Activated naive CD8-positive, alpha-beta T cell treated with anti-CD3 and anti-CD28 coated beads, Interleukin-2, amount 10 ng/mL, durations not matched to agents 7 days and 5 days (primary cell): ENCODE measurements around the gene PLBD1. TPM values are rescaled to one million over a fixed set of nuclear protein-coding genes. Genes with fewer than 3 reads are reported as not detected.
A peak's percentile ranks its signal among the peaks of the same experiment; 100 is the strongest.

Experiments
- ATAC-seq: fragments of 150-1000 bp; cut with Tn5 transposase; one replicate; pipeline ENCODE4 v1.10.0; 2021; ENCODE audit warnings: low read depth, moderate library complexity
- POLR2A ChIA-PET: fragments of 350-600 bp; sonication (Branson Sonifier 250); formaldehyde crosslinking; loops from one replicate; lab custom pipeline; 2021; ENCODE audit warnings: antibody characterized with exemption; lab: Charles Lee
- DNase-seq: peaks from one replicate; pipeline ENCODE4 v3.0.0; 2021
- H3K27ac Mint-ChIP-seq: one replicate; pipeline ENCODE4 v1.8.0; 2022; ENCODE audit warnings: mild to moderate bottlenecking, mixed read lengths
- H3K27me3 Mint-ChIP-seq: one replicate; pipeline ENCODE4 v1.8.0; 2022; ENCODE audit warnings: mild to moderate bottlenecking, moderate library complexity, mixed read lengths
- H3K36me3 Mint-ChIP-seq: one replicate; pipeline ENCODE4 v1.8.0; 2021; ENCODE audit warnings: mild to moderate bottlenecking, mixed read lengths
- H3K4me1 Mint-ChIP-seq: one replicate; pipeline ENCODE4 v1.8.0; 2021; ENCODE audit warnings: mixed read lengths
- H3K4me3 Mint-ChIP-seq: one replicate; pipeline ENCODE4 v1.8.0; 2022; ENCODE audit warnings: mild to moderate bottlenecking, moderate library complexity, mixed read lengths
- H3K9me3 Mint-ChIP-seq: one replicate; pipeline ENCODE4 v1.8.0; 2021; ENCODE audit warnings: mixed read lengths
- total RNA-seq, 2 experiments: library from RNA; stranded (reverse); gene quantifications; one replicate each; pipeline ENCODE4 v1.2.3, GENCODE V29; 2021

PLBD1 gene
- total RNA-seq, 2 experiments from 2014 or later: 1.1 TPM; not detected in 1

DNA sequence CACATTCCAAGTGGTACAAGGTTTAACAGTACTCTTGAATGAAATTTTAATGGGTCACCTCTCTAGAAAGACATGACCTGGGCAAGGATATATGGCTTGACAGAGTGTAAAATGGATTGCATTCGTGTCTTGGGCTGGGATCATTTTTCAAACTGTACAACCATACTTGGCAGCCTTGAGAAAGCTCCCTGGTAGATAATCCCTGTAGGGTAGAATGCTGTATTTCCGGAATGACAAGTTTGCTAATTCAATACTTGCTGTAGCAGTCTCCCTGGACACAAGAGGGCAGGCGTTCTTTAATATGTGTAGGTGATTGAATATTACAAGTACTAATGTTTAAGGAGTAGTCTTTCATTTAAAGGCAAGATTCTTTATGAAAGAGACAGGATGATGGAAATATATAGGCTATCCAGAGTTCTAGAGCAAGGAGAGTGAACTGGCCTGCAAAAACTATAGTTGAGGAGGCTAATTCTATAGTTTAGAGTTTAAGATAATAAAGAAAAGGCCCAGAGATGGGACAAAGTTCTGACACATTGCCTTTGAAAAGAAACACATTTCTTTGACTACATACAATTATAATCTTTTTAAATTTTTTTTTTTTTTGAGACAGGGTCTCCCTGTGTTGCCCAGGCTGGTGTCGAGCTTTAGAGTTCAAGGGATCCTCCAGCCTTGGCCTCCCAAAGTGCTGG, 53.4 kb downstream of the PLBD1 start:
- H3K9me3 Mint-ChIP-seq: peaks cover 2% of the 10 kb centered on the region
- ATAC-seq: no peak
- no peak for DNase-seq
- no peak overlapping the region for H3K27ac Mint-ChIP-seq
- POLR2A ChIA-PET: no interaction called here
- H3K27me3 Mint-ChIP-seq: peaks cover 2% of the 10 kb centered on the region
- H3K4me3 Mint-ChIP-seq: no peak overlapping the region
- no peaks in the 10 kb centered on the region for H3K36me3 Mint-ChIP-seq
- H3K4me1 Mint-ChIP-seq: peaks cover 1% of the 10 kb centered on the region

DNA sequence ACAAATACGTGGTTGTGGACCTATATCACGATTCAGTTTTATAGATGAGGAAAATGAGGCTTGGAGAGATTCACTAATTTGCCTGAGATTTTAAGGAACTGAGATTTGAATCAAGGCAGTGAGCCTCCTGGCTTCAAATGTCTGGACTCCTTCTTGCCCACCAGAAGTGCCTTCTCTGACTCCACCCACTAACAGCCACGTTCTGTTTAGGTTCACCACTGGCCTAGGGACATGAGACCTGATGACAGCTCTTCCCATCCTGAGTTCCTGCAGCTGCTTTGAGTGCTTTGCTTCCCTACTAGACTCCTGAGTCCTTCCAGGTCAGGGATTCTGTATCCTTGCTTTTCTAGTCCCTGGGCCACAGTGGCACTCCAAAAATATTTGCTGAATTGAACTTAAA, 57.1 kb downstream of the PLBD1 start:
- H3K4me1 Mint-ChIP-seq: peaks cover 1% of the 10 kb centered on the region
- POLR2A ChIA-PET: no interaction called here
- DNase-seq (no peak), ATAC-seq (no peak)
- no peaks in the 10 kb centered on the region for H3K9me3 Mint-ChIP-seq
- H3K27me3 Mint-ChIP-seq: no peaks in the 10 kb centered on the region
- no peak overlapping the region for H3K27ac Mint-ChIP-seq
- H3K36me3 Mint-ChIP-seq: no peaks in the 10 kb centered on the region
- H3K4me3 Mint-ChIP-seq: no peak overlapping the region

DNA sequence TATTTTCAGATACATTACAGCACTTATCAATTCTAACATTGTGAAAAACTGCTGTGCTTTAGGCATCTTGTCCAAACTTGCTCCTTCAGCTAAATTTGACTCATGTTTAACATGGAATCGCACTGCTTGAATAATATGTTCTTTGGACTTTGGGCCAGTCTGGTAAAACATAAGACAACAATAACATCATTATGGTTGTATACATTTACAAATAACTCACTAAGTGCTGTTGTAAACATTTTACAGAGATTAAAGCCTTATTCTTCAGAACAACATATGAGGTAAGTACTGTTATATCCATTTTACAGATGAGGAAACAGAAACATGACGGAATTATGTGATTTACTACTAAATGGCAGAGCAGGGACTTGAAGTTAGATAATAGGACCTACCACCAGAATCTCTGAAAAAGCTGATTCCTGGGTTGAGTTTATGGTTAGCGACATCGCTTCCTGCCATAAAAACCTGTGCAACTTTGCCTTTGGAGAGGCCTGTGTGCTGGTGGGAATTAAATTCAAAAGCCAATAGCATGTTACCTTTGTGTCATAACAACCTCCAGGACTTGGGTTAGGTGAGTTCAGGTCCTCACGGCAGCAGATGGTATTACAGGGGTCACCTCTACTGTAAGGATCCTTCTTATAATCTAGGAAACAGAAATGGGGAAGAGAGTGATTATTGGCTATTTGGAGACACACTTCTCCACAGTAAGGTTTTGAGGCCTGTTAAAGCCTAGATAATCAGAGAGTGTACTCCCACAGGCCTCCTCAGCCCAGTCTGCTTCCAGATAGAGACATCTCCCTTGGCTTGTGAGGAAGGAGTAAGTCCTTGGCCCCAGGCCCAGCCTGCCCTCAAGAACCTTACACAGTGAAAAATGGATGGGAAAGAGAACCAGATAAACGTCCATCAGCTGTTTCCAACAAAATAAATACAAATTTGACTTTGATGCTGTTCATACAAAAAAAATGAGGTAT, 61.8 kb downstream of the PLBD1 start:
- Mint-ChIP-seq H3K27ac (no peak overlapping the region), H3K4me1 (no peaks in the 10 kb centered on the region), H3K36me3 (peaks cover 5% of the 10 kb centered on the region), H3K4me3 (no peak overlapping the region), H3K27me3 (no peaks in the 10 kb centered on the region), H3K9me3 (no peaks in the 10 kb centered on the region)
- POLR2A ChIA-PET: no interaction called here
- DNase-seq: no peak
- no peak for ATAC-seq

GRCh38 chr12:14495326-14495725, 72.4 kb downstream of the PLBD1 start:
- ATAC-seq: no peak
- POLR2A ChIA-PET: no interaction called here
- no peak for DNase-seq
- H3K36me3 Mint-ChIP-seq: peaks cover 66% of the 10 kb centered on the region
- H3K27me3 Mint-ChIP-seq: no peaks in the 10 kb centered on the region
- peaks cover 6% of the 10 kb centered on the region for H3K4me1 Mint-ChIP-seq
- H3K4me3 Mint-ChIP-seq: no peak overlapping the region
- H3K27ac Mint-ChIP-seq: no peak overlapping the region
- peaks cover 2% of the 10 kb centered on the region for H3K9me3 Mint-ChIP-seq

DNA sequence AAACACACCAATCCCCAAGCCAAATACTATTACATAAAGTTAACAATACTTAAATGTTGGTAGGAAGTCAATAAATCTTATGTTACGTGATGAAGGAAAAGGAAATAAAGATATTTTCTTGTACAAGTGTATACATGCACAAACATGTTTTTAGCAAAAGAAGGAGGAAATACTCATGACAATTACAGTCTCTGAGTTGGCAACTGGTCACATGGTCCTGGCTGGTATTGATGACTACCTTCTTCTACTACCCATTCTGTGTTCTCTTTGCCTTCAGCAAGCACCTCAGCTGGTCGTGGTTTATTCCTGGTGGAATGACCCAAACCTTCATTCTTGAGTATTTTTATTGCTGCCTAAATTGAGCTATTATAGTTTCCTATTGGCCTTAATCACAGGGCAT, 84.8 kb downstream of the PLBD1 start:
- H3K27me3 Mint-ChIP-seq: no peaks in the 10 kb centered on the region
- no peak overlapping the region for H3K4me3 Mint-ChIP-seq
- no peak overlapping the region for H3K27ac Mint-ChIP-seq
- ATAC-seq (no peak), DNase-seq (no peak)
- H3K9me3 Mint-ChIP-seq: no peaks in the 10 kb centered on the region
- peaks cover 2% of the 10 kb centered on the region for H3K4me1 Mint-ChIP-seq
- POLR2A ChIA-PET: no interaction called here
- peaks cover 70% of the 10 kb centered on the region for H3K36me3 Mint-ChIP-seq

- Mint-ChIP-seq H3K4me3 (no peak overlapping the region), H3K4me1 (peaks cover 2% of the 10 kb centered on the region), H3K27ac (no peak overlapping the region), H3K36me3 (peaks cover 68% of the 10 kb centered on the region), H3K9me3 (no peaks in the 10 kb centered on the region), H3K27me3 (no peaks in the 10 kb centered on the region)
- POLR2A ChIA-PET: no interaction called here
- ATAC-seq (no peak), DNase-seq (no peak)
Measured at GRCh38 chr12:14482361-14482760, 85.3 kb downstream of the PLBD1 start.

DNA sequence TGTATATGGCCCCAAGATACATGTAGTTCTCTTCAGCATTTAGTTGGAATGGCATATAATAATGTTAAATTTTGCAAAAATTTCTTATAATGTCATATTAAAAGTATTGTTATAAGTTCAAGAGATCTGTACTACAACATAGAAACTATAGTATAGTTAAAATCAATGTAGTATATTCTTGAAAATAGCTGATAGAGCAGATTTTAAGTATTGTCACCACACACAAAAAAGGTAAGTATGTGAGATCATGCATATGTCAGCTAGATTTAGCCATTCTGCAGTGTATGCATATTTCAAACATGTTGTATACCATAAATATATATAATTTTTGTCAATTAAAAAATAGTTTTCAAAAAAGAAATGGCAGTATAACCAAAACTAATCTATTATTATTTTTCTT, 86.5 kb downstream of the PLBD1 start:
- POLR2A ChIA-PET: no interaction called here
- H3K27ac Mint-ChIP-seq: no peak overlapping the region

DNA sequence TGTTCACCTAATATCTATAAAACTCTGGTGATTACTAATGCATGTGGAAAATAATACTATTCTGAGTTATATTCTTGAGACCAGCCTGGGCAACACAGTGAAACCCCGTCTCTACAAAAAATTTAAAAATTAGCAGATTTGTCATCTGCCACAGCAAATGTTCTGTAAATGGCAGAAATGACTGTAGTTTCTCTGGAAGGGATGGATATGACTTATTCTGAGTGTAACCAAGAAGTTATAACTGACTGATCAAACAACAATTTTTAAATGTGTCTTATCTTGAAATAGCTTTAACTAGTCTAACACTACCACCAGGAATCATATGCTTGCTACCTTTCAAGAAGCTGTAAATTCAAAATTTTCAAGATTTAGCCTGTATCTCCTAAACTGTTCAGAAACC, 88.7 kb downstream of the PLBD1 start:
- Mint-ChIP-seq H3K27me3 (no peaks in the 10 kb centered on the region), H3K9me3 (peaks cover 4% of the 10 kb centered on the region), H3K4me1 (peaks cover 2% of the 10 kb centered on the region), H3K27ac (no peak overlapping the region), H3K4me3 (no peak overlapping the region), H3K36me3 (peaks cover 63% of the 10 kb centered on the region)
- POLR2A ChIA-PET: no interaction called here
- ATAC-seq (no peak), DNase-seq (no peak)

More for the DNA sequence above, 86.5 kb downstream of the PLBD1 start:
- ATAC-seq (no peak), DNase-seq (no peak)
- Mint-ChIP-seq H3K4me1 (peaks cover 2% of the 10 kb centered on the region), H3K36me3 (peaks cover 61% of the 10 kb centered on the region), H3K27me3 (no peaks in the 10 kb centered on the region), H3K4me3 (no peak overlapping the region), H3K9me3 (no peaks in the 10 kb centered on the region)

- H3K4me1 Mint-ChIP-seq: peaks cover 5% of the 10 kb centered on the region
- no peak for ATAC-seq
- peaks cover 70% of the 10 kb centered on the region for H3K36me3 Mint-ChIP-seq
- POLR2A ChIA-PET: no interaction called here
- DNase-seq: no peak
- peaks cover 13% of the 10 kb centered on the region for H3K9me3 Mint-ChIP-seq
- H3K4me3 Mint-ChIP-seq: no peak overlapping the region
- H3K27me3 Mint-ChIP-seq: no peaks in the 10 kb centered on the region
- no peak overlapping the region for H3K27ac Mint-ChIP-seq
Measured at GRCh38 chr12:14473707-14474287, 93.9 kb downstream of the PLBD1 start.

DNA sequence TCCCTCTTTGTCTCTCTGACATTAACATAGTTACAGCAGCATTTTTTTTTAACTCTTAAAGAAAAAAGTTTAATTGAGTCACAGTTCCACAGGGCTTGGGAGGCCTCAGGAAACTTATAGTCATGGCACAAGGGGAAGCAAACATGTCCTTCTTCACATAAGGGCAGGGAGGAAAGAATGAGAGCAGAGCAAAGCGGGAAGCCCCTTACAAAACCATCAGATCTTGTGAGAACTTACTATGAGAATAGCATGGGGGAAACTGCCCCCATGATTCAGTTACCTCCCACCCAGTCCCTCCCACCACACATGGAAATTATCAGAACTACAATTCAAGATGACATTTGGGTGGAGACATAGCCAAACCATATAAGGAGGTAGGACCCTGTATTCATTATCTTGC, 96.2 kb downstream of the PLBD1 start:
- no peak overlapping the region for H3K27ac Mint-ChIP-seq
- H3K9me3 Mint-ChIP-seq: peaks cover 13% of the 10 kb centered on the region
- no peaks in the 10 kb centered on the region for H3K27me3 Mint-ChIP-seq
- DNase-seq (no peak), ATAC-seq (no peak)
- H3K4me3 Mint-ChIP-seq: no peak overlapping the region
- POLR2A ChIA-PET: no interaction called here
- H3K4me1 Mint-ChIP-seq: peaks cover 6% of the 10 kb centered on the region
- peaks cover 72% of the 10 kb centered on the region for H3K36me3 Mint-ChIP-seq

- peaks cover 46% of the 10 kb centered on the region for H3K36me3 Mint-ChIP-seq
- POLR2A ChIA-PET: no interaction called here
- H3K27me3 Mint-ChIP-seq: no peaks in the 10 kb centered on the region
- H3K4me1 Mint-ChIP-seq: peaks cover 9% of the 10 kb centered on the region
- no peak for ATAC-seq
- no peak overlapping the region for H3K27ac Mint-ChIP-seq
- no peaks in the 10 kb centered on the region for H3K9me3 Mint-ChIP-seq
- no peak overlapping the region for H3K4me3 Mint-ChIP-seq
- DNase-seq: no peak
Measured at GRCh38 chr12:14460212-14460841, 107.4 kb downstream of the PLBD1 start.

GRCh38 chr12:14454098-14454907, 113.4 kb downstream of the PLBD1 start:
- Mint-ChIP-seq H3K9me3 (peaks cover 1% of the 10 kb centered on the region), H3K27ac (peak overlapping the region; percentile 61), H3K4me1 (peaks cover 42% of the 10 kb centered on the region), H3K36me3 (peaks cover 61% of the 10 kb centered on the region), H3K27me3 (no peaks in the 10 kb centered on the region), H3K4me3 (no peak overlapping the region)
- POLR2A ChIA-PET: interaction anchor here (1.0 kb wide), 2 partner anchors 196 to 216 kb away, joined by 3 read pairs; no protein-coding TSS in a partner anchor
- DNase-seq: no peak
- ATAC-seq: peak; percentile 84
